C4-2B (cell line): Measurements from ENCODE around the gene SORCS2.

ENCODE experiments used
- CTCF ChIP-seq: fragments of 450-650 bp; conservative IDR thresholded peaks from 2 replicates; pipeline ENCODE4 v1.5.1; 2017; ENCODE audit warnings: mild to moderate bottlenecking
- ZFX ChIP-seq: fragments of 450-650 bp; IDR thresholded peaks from 2 replicates; pipeline ENCODE4 v1.6.1; 2017

GRCh38 chr4:7357323-7357722 lies 165.0 kb downstream of the SORCS2 start:
- TF ChIP-seq CTCF (no peak), ZFX (no peak)
